GM23248 (cell line): ENCODE measurements around the gene ACP6.

ENCODE experiments used
- EZH2 ChIP-seq: fragments of 200-600 bp; sonication (generic); IDR thresholded peaks from 2 replicates; pipeline ENCODE4 v1.6.1; 2018; ENCODE audit warnings: antibody characterized with exemption, mild to moderate bottlenecking; ENCODE audit not compliant: insufficient read depth, poor library complexity, severe bottlenecking
- EZH2phosphoT487 ChIP-seq: fragments of 200-600 bp; sonication (generic); IDR thresholded peaks from 2 replicates; pipeline ENCODE4 v1.6.1; 2018; ENCODE audit warnings: antibody characterized with exemption, moderate library complexity, mild to moderate bottlenecking, low read depth; ENCODE audit not compliant: insufficient read depth

DNA sequence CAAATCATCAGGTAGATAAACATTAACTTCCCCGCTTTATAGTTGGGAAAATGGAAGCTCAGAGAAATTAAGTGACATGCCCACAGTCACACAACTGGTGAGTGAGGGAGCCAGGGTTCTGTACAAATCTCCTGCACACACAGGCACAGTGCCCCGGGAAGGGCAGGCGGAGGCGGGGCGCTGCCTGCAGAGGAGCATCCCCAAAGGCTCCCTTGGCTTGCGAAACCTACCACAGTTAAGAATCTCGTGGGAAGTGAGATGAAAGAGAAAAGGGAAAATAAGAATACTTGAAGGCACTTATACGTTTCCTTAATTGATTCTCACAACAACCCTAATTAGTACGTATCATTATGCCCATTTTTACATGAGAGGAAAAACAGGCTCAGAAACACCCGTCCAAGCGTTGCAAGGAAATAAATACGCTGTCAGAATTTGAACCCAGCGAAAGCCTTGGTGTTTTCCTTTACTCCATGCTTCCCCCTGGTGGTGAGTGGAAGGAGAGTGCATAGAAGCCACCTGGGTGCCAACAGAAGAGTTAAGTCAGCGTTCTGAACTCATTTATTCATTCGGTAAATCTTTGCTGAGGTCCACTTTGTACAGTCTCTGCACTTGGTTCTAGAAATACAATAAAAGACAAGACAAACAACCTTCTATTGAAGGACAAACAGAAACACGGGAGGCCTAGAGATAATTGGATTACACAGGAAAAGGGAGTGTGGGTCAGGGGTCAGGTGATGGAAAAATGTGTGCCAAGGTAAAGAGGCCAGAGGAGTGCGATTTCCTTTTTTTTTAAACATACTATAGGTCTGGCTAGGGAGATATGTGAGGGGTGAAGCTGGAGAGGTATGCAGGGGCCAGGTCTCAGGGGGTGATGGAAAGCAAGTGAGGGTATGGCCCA lies 28.4 kb downstream of the ACP6 start:
- TF ChIP-seq EZH2 (no peak), EZH2phosphoT487 (no peak)
